CD14-positive monocyte (primary cell): ENCODE results near the gene PFKFB4. TPM values are rescaled to one million over a fixed set of nuclear protein-coding genes. Genes with fewer than 3 reads are reported as not detected.
A peak's percentile ranks its signal among the peaks of the same experiment; 100 is the strongest.

Source experiments
- DNase-seq, 3 donors: peaks; one replicate each; pipeline ENCODE4 v3.0.0-alpha.2; 2011 to 2022
- H2AFZ ChIP-seq: 2 replicates; pipeline ENCODE4 v1.6.0; 2012; ENCODE audit warnings: mild to moderate bottlenecking, low read depth, low read length, inconsistent platforms; ENCODE audit not compliant: insufficient read depth, poor library complexity, severe bottlenecking
- H3K27ac ChIP-seq, 2 donors: 1 replicate in 1 of 2; 2 replicates in 1 of 2; pipeline ENCODE4 v1.5.1; 2012 to 2013; ENCODE audit warnings: low read length in 2 of 2, control low read depth in 1 of 2, inconsistent platforms in 1 of 2, low read depth in 1 of 2, mild to moderate bottlenecking in 1 of 2
- H3K27me3 ChIP-seq, 2 donors: one replicate each; pipeline versions ENCODE4 v1.6.0 to v1.6.1; 2011 to 2013; ENCODE audit warnings: low read length in 2 of 2; ENCODE audit not compliant: control insufficient read depth in 2 of 2, insufficient read depth in 2 of 2
- H3K36me3 ChIP-seq, 2 donors: replicated peaks in 1 of 2; 1 replicate in 1 of 2; 2 replicates in 1 of 2; pipeline versions ENCODE4 v1.5.1 to v1.6.1; 2012 to 2013; ENCODE audit warnings: low read length in 2 of 2, control low read depth in 1 of 2, inconsistent platforms in 1 of 2, mild to moderate bottlenecking in 1 of 2; ENCODE audit not compliant: insufficient read depth in 2 of 2, control insufficient read depth in 1 of 2
- H3K4me1 ChIP-seq, 2 donors: 1 replicate in 1 of 2; 2 replicates in 1 of 2; pipeline versions ENCODE4 v1.5.1 to v1.6.1; 2012 to 2013; ENCODE audit warnings: low read length in 2 of 2, control low read depth in 1 of 2, inconsistent platforms in 1 of 2, mild to moderate bottlenecking in 1 of 2, moderate library complexity in 1 of 2; ENCODE audit not compliant: insufficient read depth in 2 of 2, control insufficient read depth in 1 of 2
- H3K4me2 ChIP-seq: replicated peaks from 2 replicates; pipeline ENCODE3; 2012; ENCODE audit warnings: low read length, moderate library complexity, mild to moderate bottlenecking; ENCODE audit not compliant: poor library complexity, severe bottlenecking; ENCODE audit errors: extremely low read depth
- H3K4me3 ChIP-seq, 3 experiments: fragments of 200-600 bp in 1 of 3; sonication (generic) in 1 of 3; replicated peaks in 1 of 3; 1 replicate in 2 of 3; 2 replicates in 1 of 3; pipeline ENCODE4 v1.5.1; 2011 to 2013; ENCODE audit warnings: low read length in 3 of 3, mild to moderate bottlenecking in 3 of 3, control low read depth in 2 of 3, low read depth in 2 of 3, inconsistent platforms in 1 of 3, moderate library complexity in 1 of 3
- H3K79me2 ChIP-seq: 2 replicates; pipeline ENCODE4 v1.6.0; 2012; ENCODE audit warnings: mild to moderate bottlenecking, control low read depth, inconsistent platforms, low read length, moderate library complexity; ENCODE audit not compliant: insufficient read depth
- H3K9ac ChIP-seq: 2 replicates; pipeline ENCODE4 v1.6.0; 2017; ENCODE audit warnings: low read length, mild to moderate bottlenecking; ENCODE audit not compliant: insufficient read depth, poor library complexity, severe bottlenecking
- H3K9me3 ChIP-seq, 2 donors: replicated peaks in 1 of 2; 1 replicate in 1 of 2; 2 replicates in 1 of 2; pipeline versions ENCODE4 v1.5.1 to v1.6.1; 2012 to 2013; ENCODE audit warnings: low read length in 2 of 2, control low read depth in 1 of 2; ENCODE audit not compliant: control insufficient read depth in 1 of 2, insufficient read depth in 1 of 2
- H4K20me1 ChIP-seq: 2 replicates; pipeline ENCODE4 v1.6.0; 2012; ENCODE audit warnings: mild to moderate bottlenecking, low read length, control low read depth, moderate library complexity; ENCODE audit not compliant: insufficient read depth
- H3K27ac Mint-ChIP-seq, 7 donors: one replicate each; pipeline ENCODE4 v1.8.0; 2020; ENCODE audit warnings: mild to moderate bottlenecking in 7 of 7, mixed read lengths in 7 of 7, moderate library complexity in 6 of 7, inconsistent platforms in 2 of 7
- H3K27me3 Mint-ChIP-seq, 3 donors: one replicate each; pipeline ENCODE4 v1.8.0; 2021 to 2022; ENCODE audit warnings: low read depth in 3 of 3, mild to moderate bottlenecking in 3 of 3, mixed read lengths in 3 of 3, moderate library complexity in 3 of 3, inconsistent platforms in 1 of 3
- H3K36me3 Mint-ChIP-seq, 2 donors: one replicate each; pipeline ENCODE4 v1.8.0; 2020; ENCODE audit warnings: mixed read lengths in 2 of 2, inconsistent platforms in 1 of 2, mild to moderate bottlenecking in 1 of 2
- H3K4me1 Mint-ChIP-seq: one replicate; pipeline ENCODE4 v1.8.0; 2020; ENCODE audit warnings: mild to moderate bottlenecking, mixed read lengths
- H3K4me3 Mint-ChIP-seq, 2 donors: one replicate each; pipeline ENCODE4 v1.8.0; 2020; ENCODE audit warnings: mild to moderate bottlenecking in 2 of 2, mixed read lengths in 2 of 2, moderate library complexity in 1 of 2
- H3K9me3 Mint-ChIP-seq, 7 donors: one replicate each; pipeline ENCODE4 v1.8.0; 2020 to 2022; ENCODE audit warnings: mixed read lengths in 7 of 7, mild to moderate bottlenecking in 6 of 7, moderate library complexity in 6 of 7, inconsistent platforms in 2 of 7
- CTCF ChIP-seq: fragments of 200-600 bp; IDR thresholded peaks from one replicate; pipeline ENCODE4 v1.8.0; 2022; ENCODE audit warnings: antibody characterized with exemption, mild to moderate bottlenecking
- WGBS: methylation state at CpG from one replicate; pipeline ENCODE4 v1.1.5; 2013; ENCODE audit warnings: missing lambda C conversion rate; ENCODE audit not compliant: insufficient coverage; 5-methylcytosine and 5-hydroxymethylcytosine counted together
- intact Hi-C, 2 donors: fragments of 100-400 bp; cut with micrococcal nuclease; formaldehyde crosslinking; loops; one replicate each; pipeline versions ENCODE4 v1.15.0 to v1.15.1; 2023
- polyA plus RNA-seq, 3 donors: library from polyadenylated mRNA; depleted of rRNA in 1 of 3; unstranded in 2 of 3; stranded (reverse) in 1 of 3; fragments of 300-500 nt in 2 of 3; fragments of >200 nt in 1 of 3; fragmentation: Illumina TruSeq in 2 of 3; gene quantifications; 1 replicate in 2 of 3; 2 replicates in 1 of 3; pipeline ENCODE4 v1.2.3, GENCODE V29; 2012 to 2021

PFKFB4 gene
- polyA plus RNA-seq, 3 donors = 32.2 to 44.9 (median 34.9) TPM

- Mint-ChIP-seq H3K27ac (peak overlapping the region; percentile 95 to 100 (median 97)), H3K27me3 (no peaks in the 10 kb centered on the region), H3K9me3 (no peaks in the 10 kb centered on the region), H3K4me1 (peaks cover 48% of the 10 kb centered on the region), H3K4me3 (peak overlapping the region; percentile 89 to 96), H3K36me3 (peaks cover 44 to 63% of the 10 kb centered on the region in 2 donors)
- no peaks in the 10 kb centered on the region for H3K27me3 ChIP-seq
- 0% methylated on average over 5 of the region's 5 CpGs for WGBS
- peaks cover 6% of the 10 kb centered on the region for H4K20me1 ChIP-seq
- peaks cover 57% of the 10 kb centered on the region for H3K79me2 ChIP-seq
- no peak for TF ChIP-seq CTCF
- H3K4me2 ChIP-seq = peak overlapping the region; percentile 90
- peaks cover 55 to 62% of the 10 kb centered on the region in 2 donors for H3K4me1 ChIP-seq
- H3K4me3 ChIP-seq = peak overlapping the region; percentile 44 to 82 (median 48)
- H3K9ac ChIP-seq = peak overlapping the region; percentile 88
- peaks cover 34 to 55% of the 10 kb centered on the region in 2 donors for H3K36me3 ChIP-seq
- no peaks in the 10 kb centered on the region for H3K9me3 ChIP-seq
- peak overlapping the region; percentile 88 to 99 for H3K27ac ChIP-seq
- H2AFZ ChIP-seq = peak overlapping the region; percentile 85
- intact Hi-C loops = no loop called here
- DNase-seq = no peak
These were observed 84.0 kb downstream of the PFKFB4 start for GRCh38 chr3:48472673-48472922.

DNA sequence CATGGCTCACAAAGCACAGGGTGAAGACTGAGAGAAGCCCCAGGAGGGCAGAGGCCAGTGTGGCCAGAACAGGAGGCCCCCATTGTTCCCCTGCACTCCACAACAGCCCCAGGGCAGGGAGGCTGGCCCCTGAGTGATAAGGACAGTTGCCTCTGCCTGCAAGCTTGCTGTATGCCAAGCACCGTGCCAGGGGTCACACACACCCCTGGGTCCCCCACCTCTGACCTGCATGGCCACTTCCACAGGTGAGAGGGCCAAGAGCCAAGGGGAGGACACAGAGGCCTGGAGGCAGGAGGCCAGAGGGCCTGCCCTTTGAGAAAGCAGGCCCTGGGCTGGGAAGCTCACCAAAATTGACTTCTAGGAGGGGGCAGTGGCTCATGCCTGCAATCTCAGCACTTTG lies 86.3 kb downstream of the PFKFB4 start:
- no peaks in the 10 kb centered on the region for H3K9me3 Mint-ChIP-seq

More for the DNA sequence above, 86.3 kb downstream of the PFKFB4 start:
- intact Hi-C loops = no loop called here
- Histone ChIP-seq H3K79me2 (peaks cover 74% of the 10 kb centered on the region), H3K9ac (no peak overlapping the region), H3K4me2 (peak overlapping the region; percentile 23), H2AFZ (no peak overlapping the region), H3K9me3 (no peaks in the 10 kb centered on the region), H3K36me3 (peaks cover 36 to 45% of the 10 kb centered on the region in 2 donors), H4K20me1 (peaks cover 11% of the 10 kb centered on the region), H3K4me3 (peak overlapping the region in 1 of 3 experiments; percentile 3), H3K4me1 (peaks cover 69 to 76% of the 10 kb centered on the region in 2 donors), H3K27me3 (no peaks in the 10 kb centered on the region), H3K27ac (peak overlapping the region; percentile 52 to 100)
- Mint-ChIP-seq H3K27ac (peak overlapping the region; percentile 75 to 100 (median 93)), H3K27me3 (peaks cover 0 to 2% (median 0%) of the 10 kb centered on the region in 3 donors), H3K36me3 (peaks cover 34 to 53% of the 10 kb centered on the region in 2 donors), H3K4me1 (peaks cover 63% of the 10 kb centered on the region), H3K4me3 (peak overlapping the region in 1 of 2 donors; percentile 66)
- DNase-seq = no peak
- 83% methylated on average over 1 of the region's 1 CpG for WGBS
- no peak for TF ChIP-seq CTCF
